GM12874 (cell line): ENCODE results near the gene HASPIN.

Experiments used
- CTCF ChIP-seq: IDR thresholded peaks from 2 replicates; pipeline ENCODE4 v1.5.1; 2011; ENCODE audit warnings: low read depth, mild to moderate bottlenecking, control low read depth, low read length, moderate library complexity; ENCODE audit not compliant: insufficient read depth

Gene HASPIN

GRCh38 chr17:3763777-3764170 is 40.1 kb downstream of the HASPIN start:
- no peak for TF ChIP-seq CTCF

- no peak for TF ChIP-seq CTCF
Measured at GRCh38 chr17:3765981-3766380, 42.3 kb downstream of the HASPIN start.

GRCh38 chr17:3766779-3767178 is 43.1 kb downstream of the HASPIN start:
- no peak for TF ChIP-seq CTCF

GRCh38 chr17:3768341-3768740 is 44.6 kb downstream of the HASPIN start:
- no peak for TF ChIP-seq CTCF

GRCh38 chr17:3768769-3769168 is 45.1 kb downstream of the HASPIN start:
- no peak for TF ChIP-seq CTCF

GRCh38 chr17:3770466-3770865 is 46.8 kb downstream of the HASPIN start:
- no peak for TF ChIP-seq CTCF

- no peak for TF ChIP-seq CTCF
Measured at GRCh38 chr17:3771140-3771539, 47.4 kb downstream of the HASPIN start.

GRCh38 chr17:3772764-3773163 is 49.1 kb downstream of the HASPIN start:
- TF ChIP-seq CTCF = no peak
